Large intestine (tissue), 3 donors: ENCODE results near the gene GALNTL6. TPM values are rescaled to one million over a fixed set of nuclear protein-coding genes. Genes with fewer than 3 reads are reported as not detected.
"Not testable (repeated sequence)": the region's sequence is repeated elsewhere in the genome, so short reads cannot be mapped to it uniquely, and the experiment has no call there.

Experiments
- DNase-seq, 2 donors: peaks; one replicate each; pipeline versions ENCODE4 v3.0.0 to v3.0.0-alpha.2; 2013
- H3K27ac ChIP-seq: one replicate; pipeline ENCODE4 v1.5.1; 2013; ENCODE audit warnings: low read length
- H3K27me3 ChIP-seq: 2 replicates; pipeline ENCODE4 v1.6.1; 2013; ENCODE audit warnings: low read length; ENCODE audit not compliant: control insufficient read depth, insufficient read depth
- H3K36me3 ChIP-seq: 2 replicates; pipeline ENCODE4 v1.6.1; 2013; ENCODE audit warnings: low read length; ENCODE audit not compliant: control insufficient read depth, insufficient read depth
- H3K4me1 ChIP-seq: one replicate; pipeline ENCODE4 v1.6.1; 2013; ENCODE audit warnings: low read length; ENCODE audit not compliant: control insufficient read depth, insufficient read depth
- H3K4me3 ChIP-seq: one replicate; pipeline ENCODE4 v1.5.1; 2013; ENCODE audit warnings: low read length
- H3K9me3 ChIP-seq: one replicate; pipeline ENCODE4 v1.6.1; 2013; ENCODE audit warnings: mild to moderate bottlenecking, low read depth, low read length, moderate library complexity; ENCODE audit not compliant: control insufficient read depth
- WGBS: methylation state at CpG from one replicate; pipeline ENCODE4 v1.1.5; 2013; ENCODE audit warnings: low lambda C conversion rate; ENCODE audit not compliant: insufficient coverage; 5-methylcytosine and 5-hydroxymethylcytosine counted together
- polyA plus RNA-seq: library from polyadenylated mRNA; unstranded; fragments of 120-200 nt; gene quantifications from one replicate; pipeline ENCODE4 v1.2.1, GENCODE V29; 2013

Gene GALNTL6
- polyA plus RNA-seq, 1 donor: 0.84 TPM

DNA sequence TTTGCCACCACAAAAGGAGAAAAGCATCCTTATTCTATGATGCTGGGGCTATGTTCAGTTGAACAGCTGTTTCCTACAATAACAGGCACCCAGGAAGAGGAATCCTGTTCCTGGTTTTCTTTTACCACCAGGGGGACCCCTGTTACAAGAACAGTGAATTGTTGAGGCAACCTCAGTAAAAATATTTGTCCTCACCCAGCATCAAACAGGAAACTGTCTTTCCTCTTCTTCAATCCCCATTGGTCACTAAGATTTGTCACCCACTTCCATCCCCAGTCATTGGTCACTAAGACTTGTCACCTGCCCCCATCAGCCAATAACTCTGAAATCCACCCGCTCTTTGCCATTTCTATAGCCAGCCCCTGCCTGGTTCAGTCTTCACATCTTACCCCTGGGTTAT, 1211.9 kb downstream of the GALNTL6 start:
- peak; percentile 46 to 58 for DNase-seq
- no peak overlapping the region for H3K4me3 ChIP-seq
- no peaks in the 10 kb centered on the region for H3K9me3 ChIP-seq
- no peaks in the 10 kb centered on the region for H3K4me1 ChIP-seq
- H3K36me3 ChIP-seq: no peaks in the 10 kb centered on the region
- no CpG with 5 or more reads among the region's 1 CpG for WGBS
- no peaks in the 10 kb centered on the region for H3K27me3 ChIP-seq
- no peak overlapping the region for H3K27ac ChIP-seq

DNA sequence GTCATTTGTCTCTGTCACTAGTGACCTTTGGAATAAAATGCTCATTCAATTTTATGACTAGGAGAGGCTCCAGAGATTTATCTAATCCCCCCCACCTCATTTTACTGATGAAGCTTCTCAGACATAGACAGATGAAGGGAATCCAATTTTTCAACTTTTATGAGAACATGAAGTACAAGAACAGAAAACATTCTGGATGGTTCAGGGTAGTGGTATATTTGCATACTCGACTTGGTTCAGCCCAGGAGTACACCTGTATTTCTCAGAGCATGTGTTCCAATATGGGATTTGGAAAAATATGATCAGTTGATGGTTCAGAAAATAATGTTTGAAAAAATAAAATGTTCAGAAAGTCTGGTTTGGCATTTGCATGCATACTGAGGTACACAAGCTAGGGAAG, 1224.0 kb downstream of the GALNTL6 start:
- no peaks in the 10 kb centered on the region for H3K36me3 ChIP-seq
- no peak for DNase-seq
- H3K27ac ChIP-seq: no peak overlapping the region
- peaks cover 4% of the 10 kb centered on the region for H3K4me1 ChIP-seq
- H3K9me3 ChIP-seq: no peaks in the 10 kb centered on the region
- WGBS: no CpG with 5 or more reads among the region's 1 CpG
- no peaks in the 10 kb centered on the region for H3K27me3 ChIP-seq
- H3K4me3 ChIP-seq: no peak overlapping the region

DNA sequence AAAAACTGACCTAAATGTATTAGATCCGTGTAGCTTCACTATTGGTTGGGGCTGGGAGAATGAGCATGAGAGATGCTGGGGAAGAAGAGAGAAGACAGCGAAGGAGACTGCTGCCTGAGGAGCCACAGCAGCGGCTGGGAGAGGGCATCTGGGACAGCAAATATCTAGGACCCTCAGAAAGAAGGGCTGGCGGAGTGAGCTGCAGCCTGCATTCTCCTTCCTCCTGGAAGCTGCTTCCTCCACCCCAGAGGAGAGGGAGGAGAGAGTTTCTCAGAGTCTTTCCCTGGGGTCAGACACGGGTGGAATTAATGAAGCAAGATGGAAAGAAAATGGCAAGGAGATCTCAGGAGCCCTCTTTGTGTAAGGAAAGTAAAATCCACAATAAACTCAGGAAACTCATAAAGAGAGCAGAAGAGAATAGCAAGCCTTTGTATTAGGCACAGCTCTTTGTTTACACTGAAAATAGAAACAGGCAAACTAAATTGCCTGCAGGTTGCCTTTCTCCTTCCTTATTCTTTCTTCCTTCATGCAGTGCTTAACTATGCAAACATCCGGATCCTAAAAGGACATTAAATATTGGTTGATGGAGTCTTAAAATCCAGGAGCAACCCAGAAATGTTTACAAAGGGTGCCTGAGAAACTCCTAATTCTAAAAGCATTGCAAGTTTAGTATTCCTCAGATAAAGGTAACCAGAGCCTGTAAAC, 1225.1 kb downstream of the GALNTL6 start:
- H3K4me3 ChIP-seq: no peak overlapping the region
- no CpG with 5 or more reads among the region's 6 CpGs for WGBS
- H3K4me1 ChIP-seq: peaks cover 4% of the 10 kb centered on the region
- H3K27ac ChIP-seq: no peak overlapping the region
- no peaks in the 10 kb centered on the region for H3K9me3 ChIP-seq
- no peak for DNase-seq
- no peaks in the 10 kb centered on the region for H3K36me3 ChIP-seq
- no peaks in the 10 kb centered on the region for H3K27me3 ChIP-seq

DNA sequence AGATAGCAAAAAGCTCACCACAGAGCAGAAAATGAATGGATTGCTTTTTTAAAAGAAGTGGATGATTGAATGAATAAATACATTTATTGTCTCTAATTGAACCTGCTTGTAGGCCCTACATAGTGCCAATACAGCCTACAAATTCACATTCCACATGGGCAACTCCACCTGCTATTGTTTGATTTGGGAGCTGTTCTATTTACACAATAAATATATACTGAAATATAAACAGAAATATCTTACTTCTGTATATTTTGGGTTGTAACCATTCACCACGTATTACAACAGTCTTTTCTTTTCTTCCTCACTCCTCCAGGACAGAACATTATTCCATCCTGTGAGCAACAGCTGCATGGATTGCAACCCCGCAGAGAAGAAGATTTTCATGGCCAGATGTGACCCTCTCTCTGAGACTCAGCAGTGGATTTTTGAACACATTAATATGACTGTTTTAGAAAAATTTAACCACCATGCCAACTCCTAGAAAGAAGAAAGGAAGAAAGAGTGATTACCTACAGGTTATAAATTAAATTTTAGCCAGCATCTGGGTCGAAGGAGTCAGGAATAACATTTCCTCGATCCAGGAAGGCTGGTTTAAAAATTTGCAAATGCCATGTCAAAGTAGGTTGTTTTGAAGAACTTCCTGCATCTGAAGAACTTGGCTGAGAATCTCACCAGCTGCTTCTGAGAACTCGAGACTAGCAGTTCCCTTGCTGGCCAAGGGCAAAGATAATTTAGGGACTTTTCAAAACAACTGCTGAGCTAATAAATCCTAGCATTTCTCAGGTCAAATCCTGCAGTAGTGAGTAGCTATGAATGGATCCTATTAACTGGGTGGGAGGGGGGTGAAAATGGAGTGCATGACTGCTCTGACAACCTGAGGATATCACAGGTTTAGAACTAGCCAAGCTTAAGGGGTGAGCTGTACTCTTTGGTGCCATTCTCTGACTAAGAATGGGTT, 1226.7 kb downstream of the GALNTL6 start:
- Histone ChIP-seq H3K9me3 (no peaks in the 10 kb centered on the region), H3K27ac (no peak overlapping the region), H3K36me3 (no peaks in the 10 kb centered on the region), H3K4me3 (no peak overlapping the region), H3K4me1 (peaks cover 4% of the 10 kb centered on the region), H3K27me3 (no peaks in the 10 kb centered on the region)
- WGBS: no CpG with 5 or more reads among the region's 5 CpGs
- no peak for DNase-seq

DNA sequence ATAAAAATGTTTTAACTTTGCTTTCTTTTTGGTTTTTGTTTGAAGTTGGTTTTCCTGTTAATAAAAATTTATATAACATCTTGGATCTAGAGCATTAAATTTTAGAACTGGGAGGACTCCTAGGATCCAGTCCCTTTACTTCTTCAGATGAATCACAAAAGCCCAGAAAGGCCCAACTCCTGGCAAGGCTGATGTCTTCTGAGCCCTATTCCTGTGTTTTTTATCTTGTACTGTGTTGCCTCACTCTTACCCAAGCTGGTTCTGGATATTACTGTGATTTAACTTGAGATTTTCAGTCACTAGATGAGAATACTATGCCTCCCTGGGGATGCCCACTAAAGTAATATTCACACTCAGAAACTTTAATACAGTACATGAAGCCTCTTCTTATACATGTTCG, 1228.3 kb downstream of the GALNTL6 start:
- no peak overlapping the region for H3K27ac ChIP-seq
- H3K9me3 ChIP-seq: no peaks in the 10 kb centered on the region
- DNase-seq: no peak
- 100% methylated on average over 1 of the region's 1 CpG for WGBS
- H3K36me3 ChIP-seq: no peaks in the 10 kb centered on the region
- peaks cover 4% of the 10 kb centered on the region for H3K4me1 ChIP-seq
- H3K27me3 ChIP-seq: no peaks in the 10 kb centered on the region
- no peak overlapping the region for H3K4me3 ChIP-seq

DNA sequence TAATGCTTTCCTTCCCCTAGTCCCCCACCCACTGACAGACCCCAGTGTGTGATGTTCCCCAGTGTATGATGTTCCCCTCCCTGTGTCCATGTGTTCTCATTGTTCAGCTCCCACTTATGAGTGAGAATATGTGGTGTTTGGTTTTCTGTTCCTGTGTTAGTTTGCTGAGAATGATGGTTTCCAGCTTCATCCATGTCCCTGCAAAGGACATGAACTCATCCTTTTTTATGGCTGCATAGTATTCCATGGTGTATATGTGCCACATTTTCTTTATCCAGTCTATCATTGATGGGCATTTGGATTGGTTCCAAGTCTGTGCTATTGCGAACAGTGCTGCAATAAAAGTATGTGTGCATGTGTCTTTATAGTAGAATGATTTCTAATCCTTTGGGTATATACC, 1228.9 kb downstream of the GALNTL6 start:
- no CpG with 5 or more reads among the region's 1 CpG for WGBS
- H3K36me3 ChIP-seq, H3K4me1 ChIP-seq, H3K4me3 ChIP-seq, H3K27ac ChIP-seq, H3K27me3 ChIP-seq, H3K9me3 ChIP-seq, DNase-seq: not testable (repeated sequence)

DNA sequence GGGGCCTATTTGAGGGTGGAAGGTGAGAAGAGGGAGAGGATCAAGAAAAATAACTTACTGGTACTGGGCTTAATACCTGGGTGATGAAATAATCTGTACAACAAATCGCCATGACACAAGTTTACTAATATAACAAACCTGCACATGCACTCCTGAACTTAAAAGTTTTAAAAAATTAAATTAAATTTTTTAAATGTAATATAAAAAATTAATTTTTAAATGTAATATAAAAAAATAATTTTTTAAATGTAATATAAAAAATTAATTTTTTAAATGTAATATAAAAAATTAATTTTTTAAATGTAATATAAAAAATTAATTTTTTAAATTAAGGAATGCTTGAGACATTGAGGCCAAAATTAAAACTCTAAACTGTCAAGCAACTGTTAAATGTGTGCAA, 1231.1 kb downstream of the GALNTL6 start:
- H3K4me3 ChIP-seq: no peak overlapping the region

DNA sequence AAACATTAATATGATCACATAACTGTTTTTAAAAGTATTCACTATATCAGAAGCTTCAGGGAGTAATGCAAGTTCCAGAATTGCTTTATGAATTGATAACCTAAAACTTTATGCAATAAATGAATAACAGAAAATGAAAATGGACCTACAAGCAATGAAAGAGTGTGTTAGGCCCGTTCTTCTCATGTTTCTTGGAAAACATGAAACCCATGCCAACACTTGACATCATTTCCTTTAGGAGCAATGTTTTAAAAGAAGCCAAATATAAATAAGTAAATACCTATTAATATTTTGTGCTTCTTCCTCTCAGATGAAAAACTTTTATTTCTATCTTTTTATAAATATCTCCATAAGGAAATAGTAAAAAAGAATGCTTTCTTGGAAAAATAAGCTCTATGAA, 1232.4 kb downstream of the GALNTL6 start:
- no peak for DNase-seq
- Histone ChIP-seq H3K9me3 (no peaks in the 10 kb centered on the region), H3K36me3 (no peaks in the 10 kb centered on the region), H3K27ac (no peak overlapping the region), H3K4me1 (no peaks in the 10 kb centered on the region), H3K27me3 (no peaks in the 10 kb centered on the region), H3K4me3 (no peak overlapping the region)
- 63% methylated on average over 1 of the region's 1 CpG for WGBS

More for the DNA sequence above, 1231.1 kb downstream of the GALNTL6 start:
- Histone ChIP-seq H3K9me3 (no peaks in the 10 kb centered on the region), H3K4me1 (no peaks in the 10 kb centered on the region), H3K36me3 (no peaks in the 10 kb centered on the region), H3K27ac (no peak overlapping the region), H3K27me3 (no peaks in the 10 kb centered on the region)
- 100% methylated on average over 1 of the region's 1 CpG for WGBS
- DNase-seq: no peak

DNA sequence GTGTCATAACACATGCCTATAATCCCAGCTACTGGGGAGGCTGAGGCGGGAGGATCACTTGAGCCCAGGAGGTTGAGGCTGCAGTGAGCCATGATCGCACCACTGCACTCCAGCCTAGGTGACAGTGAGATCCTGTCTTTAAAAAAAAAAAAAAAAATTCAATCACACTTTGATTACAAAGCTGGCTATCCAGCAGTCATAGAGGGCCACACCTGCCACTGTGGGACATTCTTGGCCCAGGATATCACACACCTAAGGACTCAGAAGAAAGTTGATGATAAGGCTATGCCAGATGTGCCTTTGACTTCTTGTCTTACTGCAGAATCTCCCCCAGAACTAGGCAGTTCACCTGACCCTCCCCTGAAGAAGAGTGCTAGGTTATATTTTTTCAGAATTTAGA, 1232.9 kb downstream of the GALNTL6 start:
- no peaks in the 10 kb centered on the region for H3K36me3 ChIP-seq
- H3K27me3 ChIP-seq: no peaks in the 10 kb centered on the region
- no CpG with 5 or more reads among the region's 2 CpGs for WGBS
- no peak overlapping the region for H3K27ac ChIP-seq
- no peaks in the 10 kb centered on the region for H3K4me1 ChIP-seq
- DNase-seq: no peak
- H3K4me3 ChIP-seq: no peak overlapping the region
- no peaks in the 10 kb centered on the region for H3K9me3 ChIP-seq

DNA sequence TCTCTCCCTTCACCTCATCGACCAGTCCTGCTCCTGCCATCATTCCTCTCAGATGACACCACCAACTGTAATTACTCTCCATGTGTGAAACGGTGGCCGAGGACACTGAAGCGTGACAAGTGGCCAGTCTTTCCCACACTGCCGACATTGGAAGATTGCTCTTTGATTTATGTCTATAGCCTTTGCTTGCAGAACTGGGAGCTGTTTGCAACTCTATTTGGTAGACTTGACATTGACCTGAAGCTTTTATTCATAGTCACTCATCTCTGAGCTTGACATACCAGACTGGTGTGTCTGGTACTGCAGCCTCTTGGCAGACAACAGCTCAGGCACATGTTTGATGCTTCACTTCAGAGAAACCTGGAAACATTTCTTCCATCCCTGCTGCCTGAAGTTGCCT, 1233.6 kb downstream of the GALNTL6 start:
- Histone ChIP-seq H3K9me3 (no peaks in the 10 kb centered on the region), H3K4me3 (no peak overlapping the region), H3K27me3 (no peaks in the 10 kb centered on the region), H3K27ac (no peak overlapping the region), H3K4me1 (no peaks in the 10 kb centered on the region), H3K36me3 (no peaks in the 10 kb centered on the region)
- DNase-seq: no peak
- no CpG with 5 or more reads among the region's 5 CpGs for WGBS
